ENCODE data around the gene ARHGAP44.

DNA sequence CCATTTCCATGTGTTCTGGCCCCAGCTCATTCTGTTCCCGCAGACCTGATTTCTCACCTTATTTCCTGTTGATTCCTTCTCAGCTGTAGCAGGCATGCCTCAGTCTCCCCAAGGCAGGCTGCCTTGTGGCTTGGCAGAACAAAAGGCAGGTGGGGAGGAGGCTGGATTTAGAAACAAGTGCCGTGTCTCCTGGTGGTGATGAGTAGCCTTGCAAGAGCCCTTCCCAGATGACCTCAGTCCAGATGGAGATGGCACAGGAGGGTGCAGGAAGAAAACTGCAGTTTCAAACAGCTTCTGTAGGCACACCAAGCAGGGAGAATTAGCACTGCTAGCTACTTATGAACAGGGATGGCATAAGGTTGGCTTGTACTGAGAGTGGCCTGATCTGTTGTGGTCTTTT lies 64.6 kb downstream of the ARHGAP44 start:
- TF ChIP-seq, protein P1, sequence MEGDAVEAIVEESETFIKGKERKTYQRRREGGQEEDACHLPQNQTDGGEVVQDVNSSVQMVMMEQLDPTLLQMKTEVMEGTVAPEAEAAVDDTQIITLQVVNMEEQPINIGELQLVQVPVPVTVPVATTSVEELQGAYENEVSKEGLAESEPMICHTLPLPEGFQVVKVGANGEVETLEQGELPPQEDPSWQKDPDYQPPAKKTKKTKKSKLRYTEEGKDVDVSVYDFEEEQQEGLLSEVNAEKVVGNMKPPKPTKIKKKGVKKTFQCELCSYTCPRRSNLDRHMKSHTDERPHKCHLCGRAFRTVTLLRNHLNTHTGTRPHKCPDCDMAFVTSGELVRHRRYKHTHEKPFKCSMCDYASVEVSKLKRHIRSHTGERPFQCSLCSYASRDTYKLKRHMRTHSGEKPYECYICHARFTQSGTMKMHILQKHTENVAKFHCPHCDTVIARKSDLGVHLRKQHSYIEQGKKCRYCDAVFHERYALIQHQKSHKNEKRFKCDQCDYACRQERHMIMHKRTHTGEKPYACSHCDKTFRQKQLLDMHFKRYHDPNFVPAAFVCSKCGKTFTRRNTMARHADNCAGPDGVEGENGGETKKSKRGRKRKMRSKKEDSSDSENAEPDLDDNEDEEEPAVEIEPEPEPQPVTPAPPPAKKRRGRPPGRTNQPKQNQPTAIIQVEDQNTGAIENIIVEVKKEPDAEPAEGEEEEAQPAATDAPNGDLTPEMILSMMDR (conservative IDR thresholded peaks at IDR 0.05), result no peak
- TF ChIP-seq ZFX (IDR thresholded peaks at IDR 0.05), result no peak
